Suprapubic skin (tissue), 4 donors: Measurements from ENCODE around the gene MYOZ3. TPM values are rescaled to one million over a fixed set of nuclear protein-coding genes. Genes with fewer than 3 reads are reported as not detected.

Source experiments
- DNase-seq, 2 donors: peaks; one replicate each; pipeline ENCODE4 v3.0.0-alpha.2; 2019; ENCODE audit warnings: low spot score in 2 of 2
- H3K27ac ChIP-seq: fragments of 200-600 bp; sonication (generic); one replicate; pipeline ENCODE4 v1.5.1; 2019
- H3K27me3 ChIP-seq: fragments of 200-600 bp; sonication (generic); one replicate; pipeline ENCODE4 v1.5.1; 2019
- H3K36me3 ChIP-seq: fragments of 200-600 bp; sonication (generic); one replicate; pipeline ENCODE4 v1.5.1; 2019
- H3K4me1 ChIP-seq: fragments of 200-600 bp; sonication (generic); one replicate; pipeline ENCODE4 v1.5.1; 2019
- H3K4me3 ChIP-seq: fragments of 200-600 bp; sonication (generic); one replicate; pipeline ENCODE4 v1.5.1; 2019; ENCODE audit warnings: mild to moderate bottlenecking
- H3K9me3 ChIP-seq: fragments of 200-600 bp; sonication (generic); one replicate; pipeline ENCODE4 v1.5.1; 2019
- EP300 ChIP-seq: sonication (generic); formaldehyde crosslinking; IDR thresholded peaks from one replicate; pipeline ENCODE4 v1.6.1; 2017; ENCODE audit warnings: antibody characterized with exemption
- POLR2A ChIP-seq, 2 donors: fragments of 450-650 bp; IDR thresholded peaks; one replicate each; pipeline ENCODE4 v1.6.1; 2017; ENCODE audit warnings: antibody characterized with exemption in 2 of 2, mild to moderate bottlenecking in 2 of 2, moderate library complexity in 2 of 2
- POLR2AphosphoS5 ChIP-seq, 3 donors: sonication (generic); formaldehyde crosslinking; IDR thresholded peaks; one replicate each; pipeline ENCODE4 v1.6.1; 2017; ENCODE audit warnings: antibody characterized with exemption in 3 of 3
- WGBS: methylation state at CpG from one replicate; pipeline ENCODE4 v1.1.5; 2018; 5-methylcytosine and 5-hydroxymethylcytosine counted together
- total RNA-seq, 4 donors: library from RNA; depleted of rRNA; stranded (reverse); fragments of >200 nt; gene quantifications; one replicate each; pipeline ENCODE4 v1.1.0, GENCODE V29; 2016
- TF ChIP-seq, protein P1 (sequence below), 2 donors: fragments of 200-600 bp in 1 of 2; fragments of 450-650 bp in 1 of 2; sonication (generic) in 1 of 2; IDR thresholded peaks; one replicate each; pipeline ENCODE4 v1.5.1; 2016 to 2019; ENCODE audit warnings: antibody characterized with exemption in 2 of 2, mild to moderate bottlenecking in 1 of 2, moderate library complexity in 1 of 2

Gene MYOZ3
- total RNA-seq, 4 donors from 2014 or later = 0.30 TPM; not detected in 3

DNA sequence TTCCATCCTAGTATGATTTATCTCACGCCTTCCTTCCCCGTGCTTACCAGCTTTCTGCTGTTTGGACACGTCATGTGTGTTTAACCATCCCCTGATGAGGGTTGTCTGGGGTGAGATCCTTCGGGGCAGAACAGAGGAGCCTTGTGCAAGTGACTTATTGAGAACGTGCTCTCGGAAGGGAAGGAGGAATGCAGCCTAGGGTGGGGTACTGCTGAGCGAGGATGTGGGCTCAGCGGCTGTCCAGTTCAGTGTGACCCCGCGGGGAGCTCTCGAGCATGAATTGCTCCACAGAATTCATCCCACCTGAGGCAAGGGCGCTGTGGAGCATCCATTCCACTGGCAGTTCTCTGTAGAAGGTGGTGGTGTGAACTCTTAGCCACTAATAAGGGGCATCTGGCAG lies 4.0 kb downstream of the MYOZ3 start:
- WGBS = 48% methylated on average over 12 of the region's 12 CpGs
- Histone ChIP-seq H3K36me3 (no peaks in the 10 kb centered on the region), H3K4me3 (no peak overlapping the region), H3K4me1 (no peaks in the 10 kb centered on the region), H3K9me3 (no peaks in the 10 kb centered on the region), H3K27me3 (no peaks in the 10 kb centered on the region), H3K27ac (no peak overlapping the region)
- peak in 1 of 2 donors; percentile 54 for DNase-seq
- TF ChIP-seq POLR2A (IDR thresholded peaks at IDR 0.05) (no peak), EP300 (no peak), POLR2AphosphoS5 (IDR thresholded peaks at IDR 0.05) (no peak)
- TF ChIP-seq, protein P1, sequence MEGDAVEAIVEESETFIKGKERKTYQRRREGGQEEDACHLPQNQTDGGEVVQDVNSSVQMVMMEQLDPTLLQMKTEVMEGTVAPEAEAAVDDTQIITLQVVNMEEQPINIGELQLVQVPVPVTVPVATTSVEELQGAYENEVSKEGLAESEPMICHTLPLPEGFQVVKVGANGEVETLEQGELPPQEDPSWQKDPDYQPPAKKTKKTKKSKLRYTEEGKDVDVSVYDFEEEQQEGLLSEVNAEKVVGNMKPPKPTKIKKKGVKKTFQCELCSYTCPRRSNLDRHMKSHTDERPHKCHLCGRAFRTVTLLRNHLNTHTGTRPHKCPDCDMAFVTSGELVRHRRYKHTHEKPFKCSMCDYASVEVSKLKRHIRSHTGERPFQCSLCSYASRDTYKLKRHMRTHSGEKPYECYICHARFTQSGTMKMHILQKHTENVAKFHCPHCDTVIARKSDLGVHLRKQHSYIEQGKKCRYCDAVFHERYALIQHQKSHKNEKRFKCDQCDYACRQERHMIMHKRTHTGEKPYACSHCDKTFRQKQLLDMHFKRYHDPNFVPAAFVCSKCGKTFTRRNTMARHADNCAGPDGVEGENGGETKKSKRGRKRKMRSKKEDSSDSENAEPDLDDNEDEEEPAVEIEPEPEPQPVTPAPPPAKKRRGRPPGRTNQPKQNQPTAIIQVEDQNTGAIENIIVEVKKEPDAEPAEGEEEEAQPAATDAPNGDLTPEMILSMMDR (IDR thresholded peaks at IDR 0.05) = no peak

DNA sequence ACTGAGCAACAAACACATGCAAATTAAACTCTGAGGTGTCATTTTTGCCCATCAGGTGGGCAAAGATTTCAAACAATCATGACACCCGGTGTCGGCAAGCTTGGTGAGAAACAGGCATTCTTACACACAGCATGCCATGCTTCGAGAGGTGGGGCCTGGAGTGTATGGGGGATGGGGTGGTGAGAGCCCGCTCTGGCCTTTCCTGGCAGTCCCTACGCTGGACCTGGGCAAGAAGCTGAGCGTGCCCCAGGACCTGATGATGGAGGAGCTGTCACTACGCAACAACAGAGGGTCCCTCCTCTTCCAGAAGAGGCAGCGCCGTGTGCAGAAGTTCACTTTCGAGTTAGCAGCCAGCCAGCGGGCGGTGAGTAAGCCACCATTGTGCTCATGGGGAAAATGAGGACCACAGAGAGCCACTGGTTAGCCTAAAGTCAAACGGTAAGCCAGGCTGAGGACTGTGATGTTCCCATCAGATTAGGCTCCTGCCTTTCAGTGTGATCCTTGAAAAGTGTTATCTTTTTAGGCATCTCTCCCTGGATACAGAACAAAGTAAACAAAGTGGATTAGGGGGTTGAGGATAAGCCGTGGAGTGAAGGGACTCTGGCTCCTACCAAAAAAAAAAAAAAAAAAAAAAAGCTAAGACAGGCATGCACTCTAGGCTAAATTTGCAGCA lies 9.4 kb downstream of the MYOZ3 start:
- H3K9me3 ChIP-seq = no peaks in the 10 kb centered on the region
- TF ChIP-seq, protein P1 (IDR thresholded peaks at IDR 0.05) = no peak
- no peak for TF ChIP-seq POLR2AphosphoS5 (IDR thresholded peaks at IDR 0.05)
- TF ChIP-seq EP300 = no peak
- TF ChIP-seq POLR2A (IDR thresholded peaks at IDR 0.05) = no peak
- DNase-seq = no peak
- H3K36me3 ChIP-seq = no peaks in the 10 kb centered on the region
- H3K27me3 ChIP-seq = no peaks in the 10 kb centered on the region
- no peak overlapping the region for H3K27ac ChIP-seq
- no peak overlapping the region for H3K4me3 ChIP-seq
- 78% methylated on average over 10 of the region's 14 CpGs for WGBS
- peaks cover 33% of the 10 kb centered on the region for H3K4me1 ChIP-seq

DNA sequence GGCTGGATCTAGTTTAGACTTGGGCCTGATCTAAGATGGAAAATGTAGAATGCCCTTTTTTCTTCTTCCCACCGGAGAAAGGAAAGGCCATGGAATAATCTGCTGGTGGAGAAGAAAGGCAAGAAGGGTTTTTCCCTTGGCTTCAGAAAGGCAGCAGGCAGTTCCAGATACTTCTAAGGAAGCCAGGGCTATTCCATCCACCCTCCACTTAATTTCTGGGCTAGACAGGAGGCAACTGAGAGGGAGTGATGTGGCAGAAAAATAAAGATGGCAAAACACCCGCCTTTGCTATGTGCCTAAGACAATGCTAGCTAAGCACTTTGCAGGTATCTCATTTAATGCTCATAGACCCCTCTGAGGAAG lies 9.9 kb downstream of the MYOZ3 start:
- Histone ChIP-seq H3K36me3 (no peaks in the 10 kb centered on the region), H3K4me1 (peaks cover 33% of the 10 kb centered on the region), H3K4me3 (no peak overlapping the region), H3K27ac (no peak overlapping the region), H3K9me3 (no peaks in the 10 kb centered on the region), H3K27me3 (no peaks in the 10 kb centered on the region)
- TF ChIP-seq POLR2AphosphoS5 (IDR thresholded peaks at IDR 0.05) = no peak
- TF ChIP-seq, protein P1 (IDR thresholded peaks at IDR 0.05) = no peak
- TF ChIP-seq EP300 = no peak
- no peak for TF ChIP-seq POLR2A (IDR thresholded peaks at IDR 0.05)
- DNase-seq = no peak
- 17% methylated on average over 2 of the region's 2 CpGs for WGBS

DNA sequence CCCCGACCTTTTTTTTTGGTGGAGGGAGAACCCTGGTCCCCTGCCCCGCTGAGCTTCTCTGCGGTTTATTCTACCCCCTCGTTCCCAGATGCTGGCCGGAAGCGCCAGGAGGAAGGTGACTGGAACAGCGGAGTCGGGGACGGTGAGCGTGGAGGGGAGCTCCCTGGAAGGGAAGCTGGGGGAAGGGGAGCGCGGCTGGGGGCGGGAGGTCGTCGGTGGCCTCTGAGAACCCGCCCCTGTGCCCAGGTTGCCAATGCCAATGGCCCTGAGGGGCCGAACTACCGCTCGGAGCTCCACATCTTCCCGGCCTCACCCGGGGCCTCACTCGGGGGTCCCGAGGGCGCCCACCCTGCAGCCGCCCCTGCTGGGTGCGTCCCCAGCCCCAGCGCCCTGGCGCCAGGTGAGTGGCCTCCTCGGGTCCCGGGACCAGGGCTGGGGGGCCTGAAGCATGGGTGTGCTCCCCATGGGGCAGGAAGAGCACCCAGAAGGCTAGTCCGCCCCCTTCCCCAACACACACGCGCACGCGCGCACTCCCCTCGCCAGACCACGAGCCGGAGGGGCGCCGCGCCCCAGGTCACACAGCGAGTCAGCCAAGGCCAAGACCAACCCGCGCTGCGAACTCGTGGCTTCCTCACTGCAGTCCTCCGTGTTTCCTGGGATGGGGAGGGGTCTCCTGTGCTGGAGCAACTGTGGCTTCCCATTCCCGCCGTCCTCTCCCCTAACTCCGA lies 10.6 kb downstream of the MYOZ3 start:
- H3K4me1 ChIP-seq = peaks cover 33% of the 10 kb centered on the region
- no peaks in the 10 kb centered on the region for H3K36me3 ChIP-seq
- H3K4me3 ChIP-seq = peak overlapping the region; percentile 53
- WGBS = 21% methylated on average over 20 of the region's 51 CpGs
- DNase-seq = no peak
- no peaks in the 10 kb centered on the region for H3K9me3 ChIP-seq
- H3K27ac ChIP-seq = peak overlapping the region; percentile 64
- TF ChIP-seq POLR2A (IDR thresholded peaks at IDR 0.05) (no peak), EP300 (no peak), POLR2AphosphoS5 (IDR thresholded peaks at IDR 0.05) (no peak)
- TF ChIP-seq, protein P1 (IDR thresholded peaks at IDR 0.05) = no peak
- no peaks in the 10 kb centered on the region for H3K27me3 ChIP-seq

DNA sequence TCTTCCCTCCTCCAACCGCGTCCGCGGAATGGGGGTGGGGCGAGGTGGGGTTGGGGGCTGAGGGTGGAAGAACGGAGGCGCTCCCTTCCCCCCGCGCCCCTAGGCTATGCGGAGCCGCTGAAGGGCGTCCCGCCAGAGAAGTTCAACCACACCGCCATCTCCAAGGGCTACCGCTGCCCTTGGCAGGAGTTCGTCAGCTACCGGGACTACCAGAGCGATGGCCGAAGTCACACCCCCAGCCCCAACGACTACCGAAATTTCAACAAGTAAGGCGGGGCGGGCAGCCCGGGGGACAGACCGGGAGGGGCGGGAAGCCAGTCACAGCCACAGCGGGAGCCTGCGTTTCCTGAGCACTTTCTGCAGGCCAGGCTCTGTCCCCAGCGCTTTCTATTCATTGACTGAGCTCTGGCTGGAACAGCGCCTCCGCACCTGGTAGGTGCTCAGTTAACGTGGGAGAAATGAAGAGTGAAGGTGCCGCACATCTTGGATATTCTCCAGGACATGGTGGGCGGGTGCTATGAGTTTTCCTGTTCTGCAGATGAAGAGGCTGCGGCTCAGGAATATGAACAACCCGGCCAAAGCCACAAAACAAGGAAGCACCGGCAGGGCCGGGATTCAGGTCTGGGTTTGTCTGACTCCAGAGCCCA lies 11.3 kb downstream of the MYOZ3 start:
- TF ChIP-seq POLR2A (IDR thresholded peaks at IDR 0.05) (no peak), POLR2AphosphoS5 (IDR thresholded peaks at IDR 0.05) (no peak), EP300 (no peak)
- TF ChIP-seq, protein P1 (IDR thresholded peaks at IDR 0.05) = no peak
- Histone ChIP-seq H3K36me3 (no peaks in the 10 kb centered on the region), H3K4me3 (peak overlapping the region; percentile 53), H3K27ac (peak overlapping the region; percentile 64), H3K9me3 (no peaks in the 10 kb centered on the region), H3K4me1 (peaks cover 33% of the 10 kb centered on the region), H3K27me3 (no peaks in the 10 kb centered on the region)
- no peak for DNase-seq
- 6% methylated on average over 15 of the region's 38 CpGs for WGBS
